ENCODE results near the gene GAP43.

Gene GAP43

GRCh38 chr3:115623044-115623868, at the start of gene GAP43:
Gene GAP43 (plus strand): TSS chr3:115623510. CDS start chr3:115623690, 180 bp downstream.
- DNase-seq (ENCODE audit: low spot score) = no peak

- no peak for DNase-seq (ENCODE audit: low spot score)
Observed at GRCh38 chr3:115576325-115576875, 46.9 kb upstream of the GAP43 start.

- no peak for DNase-seq (ENCODE audit: low spot score)
Observed at GRCh38 chr3:115577000-115577399, 46.3 kb upstream of the GAP43 start.

GRCh38 chr3:115578331-115578730, 45.0 kb upstream of the GAP43 start:
- no peak for DNase-seq (ENCODE audit: low spot score)

GRCh38 chr3:115580566-115580965, 42.7 kb upstream of the GAP43 start:
- DNase-seq (ENCODE audit: low spot score) = no peak

GRCh38 chr3:115581362-115582135, 41.8 kb upstream of the GAP43 start:
- no peak for DNase-seq (ENCODE audit: low spot score)

- no peak for DNase-seq (ENCODE audit: low spot score)
Observed at GRCh38 chr3:115588201-115589115, 34.9 kb upstream of the GAP43 start.

- no peak for DNase-seq (ENCODE audit: low spot score)
Observed at GRCh38 chr3:115590873-115591272, 32.4 kb upstream of the GAP43 start.

- no peak for DNase-seq (ENCODE audit: low spot score)
Observed at GRCh38 chr3:115595611-115596275, 27.6 kb upstream of the GAP43 start.

- no peak for DNase-seq (ENCODE audit: low spot score)
Observed at GRCh38 chr3:115598216-115598615, 25.1 kb upstream of the GAP43 start.

- DNase-seq (ENCODE audit: low spot score) = no peak
Observed at GRCh38 chr3:115602194-115602593, 21.1 kb upstream of the GAP43 start.

GRCh38 chr3:115611630-115612029, 11.7 kb upstream of the GAP43 start:
- DNase-seq (ENCODE audit: low spot score) = no peak

- DNase-seq (ENCODE audit: low spot score) = no peak
Observed at GRCh38 chr3:115615001-115615814, 8.1 kb upstream of the GAP43 start.

GRCh38 chr3:115616461-115616860, 6.8 kb upstream of the GAP43 start:
- no peak for DNase-seq (ENCODE audit: low spot score)

GRCh38 chr3:115617591-115617990, 5.7 kb upstream of the GAP43 start:
- DNase-seq (ENCODE audit: low spot score) = no peak

GRCh38 chr3:115624029-115624741, 875 bp downstream of the GAP43 start:
- no peak for DNase-seq (ENCODE audit: low spot score)

- DNase-seq (ENCODE audit: low spot score) = no peak
Observed at GRCh38 chr3:115624901-115625300, 1.6 kb downstream of the GAP43 start.

- DNase-seq (ENCODE audit: low spot score) = no peak
Observed at GRCh38 chr3:115626006-115626409, 2.7 kb downstream of the GAP43 start.

- no peak for DNase-seq (ENCODE audit: low spot score)
Observed at GRCh38 chr3:115626721-115627120, 3.4 kb downstream of the GAP43 start.
